AG10803 (cell line): ENCODE measurements around the gene DHRS1.

Source experiments
- DNase-seq: peaks from one replicate; pipeline ENCODE4 v3.0.0; 2010; ENCODE audit warnings: low read depth
- H3K4me3 ChIP-seq: 2 replicates; pipeline ENCODE4 v1.5.1; 2011; ENCODE audit warnings: mild to moderate bottlenecking, low read length, control low read depth
- CTCF ChIP-seq: conservative IDR thresholded peaks from 2 replicates; pipeline ENCODE4 v1.5.1; 2011; ENCODE audit warnings: mild to moderate bottlenecking, low read length, control low read depth, inconsistent platforms

DHRS1 gene

GRCh38 chr14:24308342-24309124 is 9.0 kb upstream of the DHRS1 start:
- TF ChIP-seq CTCF: no peak
- no peak for DNase-seq
- no peak overlapping the region for H3K4me3 ChIP-seq

GRCh38 chr14:24307575-24308341 is 8.2 kb upstream of the DHRS1 start, which contains the start of gene CIDEB:
CIDEB (minus strand) TSS chr14:24307977; CDS start chr14:24307858, 119 bp downstream.
- peak; percentile 51 for DNase-seq
- TF ChIP-seq CTCF: peak; percentile 94
- H3K4me3 ChIP-seq: no peak within 1 kb of the TSS

GRCh38 chr14:24307156-24307574 is 7.6 kb upstream of the DHRS1 start:
- TF ChIP-seq CTCF: no peak
- DNase-seq: no peak
- no peak overlapping the region for H3K4me3 ChIP-seq

GRCh38 chr14:24304019-24304387 is 4.4 kb upstream of the DHRS1 start:
- H3K4me3 ChIP-seq: no peak overlapping the region
- TF ChIP-seq CTCF: no peak

GRCh38 chr14:24300326-24300980 is 873 bp upstream of the DHRS1 start:
- TF ChIP-seq CTCF: no peak
- no peak for DNase-seq

More at GRCh38 chr14:24304019-24304387, 4.4 kb upstream of the DHRS1 start:
- no peak for DNase-seq

GRCh38 chr14:24298892-24299254 is 707 bp downstream of the DHRS1 start:
- TF ChIP-seq CTCF: no peak
- DNase-seq: peak; percentile 64
- H3K4me3 ChIP-seq: peak overlapping the region; percentile 99

More at GRCh38 chr14:24300326-24300980, 873 bp upstream of the DHRS1 start:
- peak overlapping the region; percentile 99 for H3K4me3 ChIP-seq
